HG02763 (cell line): Measurements from ENCODE around the gene OAS2.

Experiments
- ATAC-seq: cut with Tn5 transposase; IDR thresholded peaks from one replicate; pipeline ENCODE4 v1.9.1; 2021; ENCODE audit warnings: mild to moderate bottlenecking, moderate library complexity; ENCODE audit not compliant: unreplicated experiment

The OAS2 gene

DNA sequence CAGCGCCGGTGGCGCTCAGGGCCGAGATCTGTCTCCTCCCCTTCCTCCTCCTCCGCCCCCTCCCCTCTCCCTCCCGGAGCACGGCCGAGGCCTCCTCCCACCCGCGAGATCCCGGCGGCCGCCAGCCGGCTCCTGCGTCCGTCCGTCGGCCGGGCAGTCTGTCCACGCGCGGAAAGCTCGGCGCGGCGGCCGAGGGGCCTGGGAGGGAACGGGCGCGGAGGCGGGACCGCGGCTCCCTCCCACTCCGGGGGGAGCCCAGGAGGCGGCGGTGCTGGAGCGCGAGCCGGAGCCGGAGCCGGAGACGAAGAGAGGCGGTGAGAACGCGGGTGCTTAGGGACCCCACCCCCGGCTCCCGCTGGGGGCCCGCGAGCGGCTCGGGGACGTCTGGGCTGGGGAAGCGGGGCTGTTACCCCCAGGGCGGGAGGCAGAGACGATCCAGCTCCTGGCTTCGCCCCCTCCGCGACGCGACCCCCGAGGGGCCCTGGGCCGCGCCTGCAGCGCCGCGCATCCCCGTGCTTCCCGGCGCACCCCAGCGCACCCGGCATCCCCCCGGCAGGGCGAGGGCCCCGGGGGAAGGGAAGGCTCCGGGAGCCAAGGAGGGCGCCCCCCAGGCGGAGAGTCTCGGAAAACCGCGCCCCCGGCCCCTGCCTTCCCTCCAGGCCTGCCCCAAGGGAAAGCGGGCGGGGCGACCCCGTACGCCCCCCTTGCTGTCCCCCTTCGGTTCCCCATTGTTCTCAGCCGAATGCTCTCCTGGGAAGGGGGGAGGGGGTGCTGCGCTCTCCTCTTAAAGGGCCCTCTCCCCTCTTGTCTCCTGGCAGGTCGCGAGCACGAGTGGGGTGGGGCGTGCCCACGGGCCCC, 78.5 kb downstream of the OAS2 start, which contains the start of gene DTX1:
Gene DTX1, plus strand, starts transcription at position 100 of the 858 bp plus-strand sequence. CDS start 1,463 bp downstream, outside the sequence.
- ATAC-seq, result no peak

DNA sequence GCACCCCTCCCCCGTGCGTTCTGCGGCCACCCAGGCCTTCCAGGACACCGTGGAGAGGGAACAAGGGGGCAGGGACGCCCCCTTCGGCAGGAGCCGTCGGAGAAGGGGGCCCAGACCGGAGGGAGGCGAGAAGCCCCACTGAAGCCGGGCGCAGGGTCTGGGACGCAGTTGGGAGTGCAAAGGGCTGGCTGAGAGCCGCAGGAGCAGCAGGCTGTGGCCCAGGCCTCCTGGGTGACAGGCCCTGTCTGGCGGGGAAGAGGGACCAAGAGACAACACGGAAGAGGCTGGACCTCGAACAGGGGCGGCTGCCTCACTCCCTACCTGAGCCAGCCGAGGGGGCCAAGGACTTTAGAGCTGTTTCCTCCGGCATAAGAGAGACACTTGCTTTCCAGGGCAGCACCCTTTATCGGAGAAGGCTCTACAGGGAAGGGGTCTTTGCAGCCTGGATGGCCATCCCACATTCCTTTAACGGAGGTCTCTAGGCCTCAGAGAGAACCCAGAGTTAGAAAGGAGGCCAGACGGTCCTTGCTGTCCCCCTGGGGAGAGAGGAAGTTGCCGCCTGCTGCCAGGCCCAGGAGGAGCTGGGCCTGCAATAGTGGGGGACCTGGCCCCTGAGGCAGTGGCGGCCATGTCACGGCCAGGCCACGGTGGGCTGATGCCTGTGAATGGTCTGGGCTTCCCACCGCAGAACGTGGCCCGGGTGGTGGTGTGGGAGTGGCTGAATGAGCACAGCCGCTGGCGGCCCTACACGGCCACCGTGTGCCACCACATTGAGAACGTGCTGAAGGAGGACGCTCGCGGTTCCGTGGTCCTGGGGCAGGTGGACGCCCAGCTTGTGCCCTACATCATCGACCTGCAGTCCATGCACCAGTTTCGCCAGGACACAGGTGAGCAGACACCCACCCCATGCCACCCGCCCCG, 79.5 kb downstream of the OAS2 start:
- ATAC-seq, result no peak

DNA sequence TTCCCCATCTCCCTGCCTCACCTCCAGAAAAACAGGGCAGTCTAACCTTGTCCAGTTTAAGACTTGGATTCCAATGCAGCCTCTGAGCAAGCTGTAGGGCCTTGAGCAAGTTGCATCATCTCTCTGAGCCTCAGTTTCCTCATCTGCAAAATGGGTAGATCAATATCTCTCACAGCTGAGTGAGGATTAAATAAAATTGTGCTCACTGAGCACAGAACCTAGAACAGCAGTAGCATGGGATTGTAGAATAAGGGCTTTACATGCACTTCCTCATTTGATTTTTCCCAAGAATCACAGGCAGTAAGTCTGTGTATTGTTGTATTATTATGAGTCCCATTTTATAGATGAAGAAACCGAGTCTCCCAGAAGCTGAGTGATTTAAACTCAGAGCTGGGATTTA, 80.2 kb downstream of the OAS2 start:
- no peak for ATAC-seq

DNA sequence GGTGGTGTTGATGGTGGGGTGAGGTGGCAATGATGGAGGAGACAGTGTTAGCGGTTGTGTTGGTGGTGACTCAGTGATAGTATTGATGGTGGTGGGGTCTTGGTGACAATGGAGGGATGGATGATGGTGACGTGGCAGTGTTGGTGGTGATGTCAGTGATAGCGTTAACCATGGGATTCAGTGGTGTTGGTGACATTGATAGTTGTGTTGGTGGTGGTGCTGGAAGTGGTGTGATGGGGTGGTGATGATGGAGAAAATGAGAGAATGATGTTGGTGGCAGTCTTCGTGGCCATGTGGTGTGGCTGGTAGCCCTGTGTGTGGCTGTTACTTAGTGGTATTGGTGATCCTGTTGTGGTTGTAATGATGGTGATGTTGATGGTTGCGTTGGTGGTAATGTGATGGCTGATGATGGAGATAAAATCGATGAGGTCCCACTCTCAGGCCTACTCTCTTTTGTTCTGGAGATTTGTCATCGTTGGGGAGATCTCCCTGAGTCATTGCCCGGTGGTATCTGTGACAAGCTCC, 80.8 kb downstream of the OAS2 start:
- no peak for ATAC-seq

DNA sequence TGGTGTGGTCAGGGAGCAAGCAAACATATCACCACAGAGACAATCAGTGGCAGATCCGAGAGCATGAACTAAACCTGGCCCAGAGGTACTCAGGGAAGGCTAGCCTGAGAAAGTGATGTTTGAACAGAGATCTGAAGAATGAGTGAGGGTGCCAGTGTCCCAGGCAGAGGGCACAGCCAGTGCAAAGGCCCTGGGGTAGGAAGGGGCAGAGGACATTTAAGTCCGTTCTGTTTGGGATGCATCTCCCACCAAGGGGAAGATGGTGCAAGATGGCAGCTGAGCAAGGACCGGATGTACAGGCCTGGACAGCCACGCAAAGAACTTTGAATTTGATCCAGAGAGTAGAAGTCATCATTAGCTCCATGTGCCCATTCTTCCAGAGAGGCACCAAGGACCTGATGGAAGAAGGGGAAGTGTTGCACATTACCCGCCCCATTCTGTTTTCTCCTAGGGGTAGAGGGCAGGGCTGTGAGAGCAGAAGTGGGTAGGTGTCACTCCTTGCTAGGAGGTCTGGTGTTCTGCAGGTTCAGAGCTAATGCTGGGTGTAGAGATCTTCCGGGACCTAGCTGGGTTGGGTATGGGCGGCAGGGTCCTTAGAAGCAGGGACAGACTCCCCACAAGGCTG, 82.1 kb downstream of the OAS2 start:
- no peak for ATAC-seq

DNA sequence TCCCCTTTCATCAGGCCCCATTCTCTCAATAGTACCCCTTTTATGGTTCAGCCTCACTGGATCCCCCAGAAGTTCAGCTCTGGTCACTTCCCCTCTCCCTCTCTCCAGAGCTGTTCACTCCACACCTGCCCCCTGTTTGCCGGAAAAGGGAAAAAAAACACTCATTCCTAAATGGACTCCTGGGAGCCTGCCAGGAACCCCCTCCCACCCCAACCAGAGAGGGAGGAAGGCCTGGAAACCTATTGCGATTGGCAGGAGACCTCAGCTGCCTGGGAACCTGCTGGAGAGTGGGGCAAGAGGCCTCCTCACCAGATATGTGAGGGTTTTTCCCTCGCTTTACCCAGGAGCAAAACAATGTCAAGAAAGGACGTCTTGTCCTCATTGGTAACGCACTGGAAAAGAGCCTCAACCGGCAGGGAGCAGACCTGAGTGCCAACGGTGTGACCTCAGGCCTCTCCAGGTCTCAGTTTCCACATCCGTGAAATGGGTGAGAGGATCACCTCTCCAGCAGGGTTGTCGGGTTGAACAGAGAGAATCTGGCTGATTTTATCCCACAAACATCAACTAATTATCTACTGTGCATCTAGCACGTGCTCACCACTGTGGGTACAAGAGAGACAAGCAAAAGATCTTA, 82.9 kb downstream of the OAS2 start:
- ATAC-seq, result no peak
